Tibial artery (tissue), 4 donors: ENCODE results near the gene PCDH9.

Source experiments
- DNase-seq, 2 donors: peaks; one replicate each; pipeline ENCODE4 v3.0.0-alpha.2; 2019
- H3K27ac ChIP-seq, 2 donors: fragments of 200-600 bp; sonication (generic) in 1 of 2; 1 replicate in 1 of 2; 2 replicates in 1 of 2; pipeline ENCODE4 v1.5.1; 2018 to 2019; ENCODE audit warnings: mild to moderate bottlenecking in 1 of 2
- H3K27me3 ChIP-seq, 2 donors: fragments of 200-600 bp; sonication (generic) in 1 of 2; one replicate each; pipeline versions ENCODE4 v1.5.1 to v1.6.0; 2016 to 2019
- H3K36me3 ChIP-seq, 3 donors: fragments of 200-600 bp; sonication (generic) in 2 of 3; one replicate each; pipeline ENCODE4 v1.5.1; 2016 to 2019; ENCODE audit warnings: mild to moderate bottlenecking in 2 of 3
- H3K4me1 ChIP-seq, 4 donors: fragments of 200-600 bp; sonication (generic) in 2 of 4; 1 replicate in 3 of 4; 2 replicates in 1 of 4; pipeline ENCODE4 v1.5.1; 2016 to 2019
- H3K4me3 ChIP-seq, 2 donors: fragments of 200-600 bp; sonication (generic) in 1 of 2; 1 replicate in 1 of 2; 2 replicates in 1 of 2; pipeline ENCODE4 v1.5.1; 2018 to 2019; ENCODE audit warnings: mild to moderate bottlenecking in 2 of 2
- H3K9me3 ChIP-seq, 3 donors: fragments of 200-600 bp; sonication (generic) in 1 of 3; one replicate each; pipeline ENCODE4 v1.5.1; 2016 to 2019
- intact Hi-C: fragments of 100-400 bp; cut with DNase I; formaldehyde crosslinking; loops from one replicate; pipeline ENCODE4 v1.15.0; 2023; ENCODE audit warnings: low total_unique reads
- TF ChIP-seq, protein P1 (sequence below), 2 experiments: fragments of 200-600 bp in 1 of 2; fragments of 450-650 bp in 1 of 2; IDR thresholded peaks; one replicate each; pipeline ENCODE4 v1.5.1; 2017 to 2019; ENCODE audit warnings: antibody characterized with exemption in 2 of 2, mild to moderate bottlenecking in 1 of 2, moderate library complexity in 1 of 2

Gene PCDH9

DNA sequence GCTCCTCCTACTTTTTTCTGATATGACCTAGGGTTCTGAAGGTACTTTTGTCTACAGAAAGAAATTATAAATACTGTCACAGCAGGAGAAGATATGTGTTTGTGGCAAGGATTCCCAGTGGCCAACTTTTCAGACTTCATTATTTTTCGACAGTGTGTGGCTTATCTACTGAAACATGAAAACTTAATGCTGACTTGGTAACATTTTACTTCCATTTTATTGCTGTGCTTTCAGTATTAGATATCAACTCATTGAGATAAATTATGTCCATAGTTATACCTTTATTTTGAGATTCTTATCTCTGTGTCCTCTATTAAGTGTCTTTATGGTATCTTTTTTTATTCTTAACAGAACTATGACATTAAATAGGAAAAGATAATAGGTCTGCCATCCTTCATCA is 700.0 kb downstream of the PCDH9 start:
- TF ChIP-seq, protein P1, sequence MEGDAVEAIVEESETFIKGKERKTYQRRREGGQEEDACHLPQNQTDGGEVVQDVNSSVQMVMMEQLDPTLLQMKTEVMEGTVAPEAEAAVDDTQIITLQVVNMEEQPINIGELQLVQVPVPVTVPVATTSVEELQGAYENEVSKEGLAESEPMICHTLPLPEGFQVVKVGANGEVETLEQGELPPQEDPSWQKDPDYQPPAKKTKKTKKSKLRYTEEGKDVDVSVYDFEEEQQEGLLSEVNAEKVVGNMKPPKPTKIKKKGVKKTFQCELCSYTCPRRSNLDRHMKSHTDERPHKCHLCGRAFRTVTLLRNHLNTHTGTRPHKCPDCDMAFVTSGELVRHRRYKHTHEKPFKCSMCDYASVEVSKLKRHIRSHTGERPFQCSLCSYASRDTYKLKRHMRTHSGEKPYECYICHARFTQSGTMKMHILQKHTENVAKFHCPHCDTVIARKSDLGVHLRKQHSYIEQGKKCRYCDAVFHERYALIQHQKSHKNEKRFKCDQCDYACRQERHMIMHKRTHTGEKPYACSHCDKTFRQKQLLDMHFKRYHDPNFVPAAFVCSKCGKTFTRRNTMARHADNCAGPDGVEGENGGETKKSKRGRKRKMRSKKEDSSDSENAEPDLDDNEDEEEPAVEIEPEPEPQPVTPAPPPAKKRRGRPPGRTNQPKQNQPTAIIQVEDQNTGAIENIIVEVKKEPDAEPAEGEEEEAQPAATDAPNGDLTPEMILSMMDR (IDR thresholded peaks at IDR 0.05): no peak
- intact Hi-C loops: no loop called here
- DNase-seq: no peak
- H3K36me3 ChIP-seq: no peaks in the 10 kb centered on the region
- no peaks in the 10 kb centered on the region for H3K9me3 ChIP-seq
- H3K4me3 ChIP-seq: no peak overlapping the region
- H3K27me3 ChIP-seq: no peaks in the 10 kb centered on the region
- no peak overlapping the region for H3K27ac ChIP-seq
- no peaks in the 10 kb centered on the region for H3K4me1 ChIP-seq

DNA sequence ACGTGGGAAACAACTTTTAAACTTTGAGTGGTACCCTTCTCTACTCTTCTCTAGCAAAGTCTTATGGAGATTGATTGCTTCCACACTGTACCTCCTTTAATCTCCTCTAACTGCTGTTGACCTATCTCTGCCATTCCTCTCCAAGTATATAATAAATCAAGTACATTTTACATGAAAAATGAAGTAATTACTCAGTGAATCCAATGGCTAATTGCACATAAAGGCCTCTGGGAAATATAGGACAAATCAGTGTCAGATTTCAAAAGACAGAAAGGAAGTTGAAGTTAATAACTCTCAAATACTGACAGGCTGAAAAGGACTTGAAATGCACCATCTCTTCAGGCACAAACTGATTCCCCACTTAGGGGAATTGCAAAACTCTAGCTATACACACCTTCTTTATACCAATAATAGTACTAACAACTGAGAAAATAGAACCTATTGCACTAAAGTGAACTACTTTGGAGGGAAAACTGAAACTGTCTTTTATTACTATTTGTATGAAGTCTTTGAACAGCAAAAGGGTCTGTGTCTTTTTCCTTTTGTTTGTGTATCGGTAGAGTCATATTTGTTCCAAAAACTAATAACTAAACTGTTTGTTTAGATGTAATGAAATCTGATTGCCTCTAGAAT is 701.1 kb downstream of the PCDH9 start:
- H3K4me1 ChIP-seq: no peaks in the 10 kb centered on the region
- H3K27ac ChIP-seq: no peak overlapping the region
- DNase-seq: no peak
- H3K36me3 ChIP-seq: no peaks in the 10 kb centered on the region
- intact Hi-C loops: no loop called here
- no peaks in the 10 kb centered on the region for H3K27me3 ChIP-seq
- no peaks in the 10 kb centered on the region for H3K9me3 ChIP-seq
- no peak overlapping the region for H3K4me3 ChIP-seq
- TF ChIP-seq, protein P1 (IDR thresholded peaks at IDR 0.05): no peak

DNA sequence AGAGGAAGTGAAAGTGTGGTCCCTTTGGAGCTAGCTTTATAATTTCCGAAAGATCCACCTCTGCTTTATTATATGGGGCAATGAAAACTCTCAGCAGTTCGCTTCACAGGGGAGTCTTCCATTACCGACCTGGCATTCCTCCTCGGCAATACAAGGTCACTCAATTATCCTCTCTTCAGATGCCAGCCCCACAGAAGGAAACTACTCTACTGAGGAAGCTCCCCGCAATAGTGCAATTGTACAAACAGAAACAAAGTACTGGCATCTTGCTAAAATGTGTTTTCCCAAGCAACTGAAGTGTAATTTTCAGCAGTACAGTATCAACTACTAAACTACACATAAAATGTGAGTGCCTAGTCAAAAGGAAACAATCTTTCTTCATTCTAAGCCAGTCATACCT is 702.0 kb downstream of the PCDH9 start:
- H3K36me3 ChIP-seq: no peaks in the 10 kb centered on the region
- TF ChIP-seq, protein P1 (IDR thresholded peaks at IDR 0.05): no peak
- intact Hi-C loops: no loop called here
- no peaks in the 10 kb centered on the region for H3K4me1 ChIP-seq
- no peak overlapping the region for H3K27ac ChIP-seq
- H3K27me3 ChIP-seq: no peaks in the 10 kb centered on the region
- H3K9me3 ChIP-seq: no peaks in the 10 kb centered on the region
- H3K4me3 ChIP-seq: no peak overlapping the region
- no peak for DNase-seq

DNA sequence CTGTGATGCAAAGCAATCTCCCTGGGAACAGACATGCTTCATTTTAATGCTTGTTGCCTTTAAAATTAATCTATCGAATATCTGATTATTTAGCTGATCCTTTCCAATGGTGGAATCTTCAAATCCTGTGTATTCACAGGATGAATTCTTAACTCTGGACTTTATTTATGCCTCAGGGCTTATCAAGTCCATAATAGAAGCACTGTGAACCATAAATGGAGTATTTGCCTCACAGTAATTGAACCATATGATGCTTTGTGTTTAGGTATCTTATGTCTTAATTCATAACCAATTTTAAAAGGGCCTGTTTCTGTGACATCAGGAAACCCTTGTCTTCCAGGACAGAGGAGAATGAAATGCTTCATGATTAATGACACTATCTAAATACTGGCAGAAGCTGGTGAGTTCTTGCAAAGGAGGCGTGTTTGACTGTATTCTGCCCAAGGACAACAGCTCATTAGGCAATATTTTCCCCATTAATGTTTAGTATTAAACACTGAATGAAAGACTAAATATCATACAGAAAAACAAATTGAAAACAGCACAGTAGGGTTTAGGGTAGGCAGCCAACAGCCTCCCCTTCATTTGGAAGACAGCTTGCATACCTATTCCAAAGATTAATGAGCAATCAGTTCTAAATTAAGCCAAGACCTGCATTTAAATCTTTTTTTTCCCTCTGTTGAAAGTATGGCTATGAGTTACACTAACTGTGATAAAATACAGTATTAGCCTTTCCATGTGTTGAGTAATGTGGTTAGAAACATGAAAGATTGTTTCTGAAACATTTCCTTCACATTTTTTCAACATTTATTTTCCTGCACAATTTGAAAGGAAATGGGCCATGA is 709.4 kb downstream of the PCDH9 start:
- intact Hi-C loops: no loop called here
- TF ChIP-seq, protein P1 (IDR thresholded peaks at IDR 0.05): no peak

DNA sequence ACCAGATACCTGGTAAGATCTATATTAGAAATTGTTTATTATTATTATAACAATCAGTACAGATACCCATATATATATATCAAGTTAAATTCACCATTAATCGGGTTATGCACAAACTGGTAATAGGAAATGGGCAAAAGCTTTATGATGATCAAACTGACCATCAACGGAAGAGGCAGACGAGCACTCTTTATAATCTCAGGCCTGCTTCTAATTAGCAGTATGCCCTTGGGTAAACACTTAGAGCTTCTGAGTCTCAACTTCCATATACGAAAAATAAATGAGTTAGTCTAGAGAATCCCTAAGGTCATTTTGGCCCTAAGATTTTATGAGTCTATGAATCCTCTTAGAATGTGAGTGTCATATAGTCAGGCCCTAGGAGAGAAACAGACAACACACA is 710.9 kb downstream of the PCDH9 start:
- no peak for DNase-seq
- TF ChIP-seq, protein P1 (IDR thresholded peaks at IDR 0.05): no peak
- intact Hi-C loops: no loop called here

More for the DNA sequence above, 709.4 kb downstream of the PCDH9 start:
- H3K9me3 ChIP-seq: no peaks in the 10 kb centered on the region
- H3K27me3 ChIP-seq: no peaks in the 10 kb centered on the region
- H3K36me3 ChIP-seq: no peaks in the 10 kb centered on the region
- no peak for DNase-seq
- no peaks in the 10 kb centered on the region for H3K4me1 ChIP-seq
- H3K4me3 ChIP-seq: no peak overlapping the region
- no peak overlapping the region for H3K27ac ChIP-seq

More for the DNA sequence above, 710.9 kb downstream of the PCDH9 start:
- H3K36me3 ChIP-seq: no peaks in the 10 kb centered on the region
- no peaks in the 10 kb centered on the region for H3K27me3 ChIP-seq
- no peaks in the 10 kb centered on the region for H3K4me1 ChIP-seq
- H3K27ac ChIP-seq: no peak overlapping the region
- H3K9me3 ChIP-seq: no peaks in the 10 kb centered on the region
- H3K4me3 ChIP-seq: no peak overlapping the region
